Kidney (tissue), 14 donors: ENCODE results near the gene GON7. TPM values are rescaled to one million over a fixed set of nuclear protein-coding genes. Genes with fewer than 3 reads are reported as not detected.

Source experiments
- DNase-seq, 5 donors: peaks; one replicate each; pipeline ENCODE4 v3.0.0-alpha.2; 2013 to 2020
- FAIRE-seq: peaks from 2 replicates; lab custom pipeline; 2012; peaks lifted over from hg19 to GRCh38; lab: Jason Lieb, UNC
- H3K27ac ChIP-seq, 2 donors: one replicate each; pipeline ENCODE4 v1.7.0; 2013; ENCODE audit warnings: low read depth in 2 of 2, low read length in 2 of 2, inconsistent platforms in 1 of 2
- H3K27me3 ChIP-seq: one replicate; pipeline ENCODE4 v1.7.1; 2013; ENCODE audit warnings: low read length, inconsistent platforms; ENCODE audit not compliant: control insufficient read depth, insufficient read depth
- H3K36me3 ChIP-seq, 3 donors: one replicate each; pipeline versions ENCODE4 v1.7.0 to v1.7.1; 2013; ENCODE audit warnings: low read length in 3 of 3, control low read depth in 1 of 3, inconsistent platforms in 1 of 3; ENCODE audit not compliant: insufficient read depth in 3 of 3, control insufficient read depth in 2 of 3
- H3K4me1 ChIP-seq, 3 donors: one replicate each; pipeline versions ENCODE4 v1.7.0 to v1.7.1; 2013; ENCODE audit warnings: low read length in 3 of 3, inconsistent platforms in 1 of 3, low read depth in 1 of 3; ENCODE audit not compliant: control insufficient read depth in 2 of 3, insufficient read depth in 2 of 3
- H3K4me3 ChIP-seq, 3 donors: one replicate each; pipeline versions ENCODE4 v1.7.0 to v1.8.1; 2013; ENCODE audit warnings: low read length in 3 of 3, control low read depth in 1 of 3, inconsistent platforms in 1 of 3
- H3K9ac ChIP-seq, 3 donors: one replicate each; pipeline versions ENCODE4 v1.7.0 to v1.7.1; 2013; ENCODE audit warnings: low read length in 3 of 3, control low read depth in 1 of 3, inconsistent platforms in 1 of 3
- H3K9me3 ChIP-seq, 3 donors: one replicate each; pipeline versions ENCODE4 v1.7.0 to v1.7.1; 2013; ENCODE audit warnings: low read length in 3 of 3, control low read depth in 1 of 3, inconsistent platforms in 1 of 3; ENCODE audit not compliant: control insufficient read depth in 2 of 3, insufficient read depth in 1 of 3
- CTCF ChIP-seq: IDR thresholded peaks from 3 replicates; pipeline ENCODE4 v1.5.1; 2012; ENCODE audit warnings: mild to moderate bottlenecking, moderate library complexity, borderline replicate concordance; ENCODE audit not compliant: insufficient read depth; ENCODE audit errors: extremely low read depth
- intact Hi-C: fragments of 100-400 bp; cut with DNase I; formaldehyde crosslinking; loops from one replicate; pipeline ENCODE4 v1.11.1; 2022
- polyA plus RNA-seq: library from polyadenylated mRNA; stranded (reverse); fragments of 350-450 nt; fragmentation: Illumina TruSeq; extraction: RNeasy Lipid Tissue Mini Kit (QIAGEN cat#74804); gene quantifications from one replicate; pipeline ENCODE4 v1.2.3, GENCODE V29; 2014; ENCODE audit warnings: low read depth, low replicate concordance; ENCODE audit not compliant: insufficient read depth
- total RNA-seq: library from RNA; stranded (reverse); fragmentation: NEBNext Ultra II Directional; extraction: Animal tissue kit (Norgen Biotek cat#: 25700); gene quantifications from one replicate; pipeline ENCODE4 v1.2.1, GENCODE V29; 2021
- donor health status: control.
- donor health status: control.
- donor health status: control.
- donor health status: control.
- donor health status: control.
- donor health status: DM: yes; HTN: yes; CAD: no.
- donor health status: Normal renal cell carcinoma (clear cell type).

GON7 gene
- total and polyA plus RNA-seq, 2 donors from 2014 or later: 12.3 to 35.3 TPM

GRCh38 chr14:93246534-93246933 lies 39.7 kb upstream of the GON7 start:
- no peak for TF ChIP-seq CTCF
- no peak overlapping the region for H3K27ac ChIP-seq
- H3K9ac ChIP-seq: no peak overlapping the region
- H3K9me3 ChIP-seq: no peaks in the 10 kb centered on the region
- H3K4me1 ChIP-seq: no peaks in the 10 kb centered on the region
- H3K27me3 ChIP-seq: no peaks in the 10 kb centered on the region
- no peak for FAIRE-seq
- H3K4me3 ChIP-seq: no peak overlapping the region
- peaks cover 5 to 45% (median 31%) of the 10 kb centered on the region in 3 donors for H3K36me3 ChIP-seq
- intact Hi-C loops: no loop called here
- DNase-seq: no peak

GRCh38 chr14:93245764-93246420 lies 39.0 kb upstream of the GON7 start:
- peaks cover 5 to 40% (median 30%) of the 10 kb centered on the region in 3 donors for H3K36me3 ChIP-seq
- FAIRE-seq (no peak), DNase-seq (no peak)
- no peak overlapping the region for H3K9ac ChIP-seq
- H3K27me3 ChIP-seq: no peaks in the 10 kb centered on the region
- no peaks in the 10 kb centered on the region for H3K4me1 ChIP-seq
- no peak overlapping the region for H3K27ac ChIP-seq
- no peaks in the 10 kb centered on the region for H3K9me3 ChIP-seq
- no peak for TF ChIP-seq CTCF
- intact Hi-C loops: no loop called here
- no peak overlapping the region for H3K4me3 ChIP-seq

- intact Hi-C loops: no loop called here
- no peak overlapping the region for H3K27ac ChIP-seq
- H3K9me3 ChIP-seq: no peaks in the 10 kb centered on the region
- H3K4me3 ChIP-seq: no peak overlapping the region
- TF ChIP-seq CTCF: no peak
- FAIRE-seq (no peak), DNase-seq (no peak)
- no peaks in the 10 kb centered on the region for H3K4me1 ChIP-seq
- no peak overlapping the region for H3K9ac ChIP-seq
- H3K27me3 ChIP-seq: no peaks in the 10 kb centered on the region
- peaks cover 5 to 18% (median 12%) of the 10 kb centered on the region in 3 donors for H3K36me3 ChIP-seq
Observed at GRCh38 chr14:93240678-93241000, 33.8 kb upstream of the GON7 start.
